HG02623 (cell line): Measurements from ENCODE around the gene NOP16.
"Not testable (repeated sequence)": the region's sequence is repeated elsewhere in the genome, so short reads cannot be mapped to it uniquely, and the experiment has no call there.

Source experiments
- ATAC-seq: cut with Tn5 transposase; IDR thresholded peaks from one replicate; pipeline ENCODE4 v1.9.1; 2021; ENCODE audit warnings: moderate library complexity; ENCODE audit not compliant: unreplicated experiment

NOP16 gene

DNA sequence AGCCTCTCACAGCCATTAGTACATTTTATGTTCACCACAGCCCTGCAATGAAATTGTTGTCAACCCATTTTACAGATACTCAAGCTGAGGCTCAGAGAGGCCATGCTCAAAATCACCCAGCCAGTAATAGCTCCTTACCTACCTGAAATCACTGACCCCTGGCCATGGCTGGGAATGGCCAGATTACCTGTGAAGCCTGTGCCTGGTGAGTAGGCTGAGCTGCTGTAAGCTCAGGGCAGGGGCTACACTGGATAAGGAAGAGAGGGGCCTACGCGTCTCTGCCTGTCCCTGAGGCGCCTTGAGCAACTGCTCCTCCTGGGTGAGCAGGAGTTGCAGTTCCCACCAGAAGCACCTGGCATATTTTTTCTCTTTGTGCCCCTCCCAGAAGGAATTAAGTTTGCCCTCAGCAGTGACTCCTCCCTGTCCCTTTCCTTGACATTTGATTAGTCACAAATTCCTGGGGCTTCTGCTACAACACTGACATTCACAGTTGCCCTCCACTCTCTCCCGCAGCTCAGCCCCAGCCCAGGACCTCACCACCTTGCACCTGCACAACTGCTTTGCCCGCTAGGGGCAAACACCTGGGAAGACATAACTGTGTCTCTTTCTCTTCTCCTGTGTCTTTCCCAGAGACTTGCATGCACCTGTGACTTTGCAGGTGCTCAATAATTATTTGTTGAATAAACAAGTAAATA, 22.2 kb upstream of the NOP16 start:
- ATAC-seq: no peak

- no peak for ATAC-seq
Measured at GRCh38 chr5:176409765-176410164, 21.4 kb upstream of the NOP16 start.

GRCh38 chr5:176408590-176408989, 20.2 kb upstream of the NOP16 start:
- ATAC-seq: no peak

- ATAC-seq: not testable (repeated sequence)
Measured at GRCh38 chr5:176408252-176408573, 19.8 kb upstream of the NOP16 start.

DNA sequence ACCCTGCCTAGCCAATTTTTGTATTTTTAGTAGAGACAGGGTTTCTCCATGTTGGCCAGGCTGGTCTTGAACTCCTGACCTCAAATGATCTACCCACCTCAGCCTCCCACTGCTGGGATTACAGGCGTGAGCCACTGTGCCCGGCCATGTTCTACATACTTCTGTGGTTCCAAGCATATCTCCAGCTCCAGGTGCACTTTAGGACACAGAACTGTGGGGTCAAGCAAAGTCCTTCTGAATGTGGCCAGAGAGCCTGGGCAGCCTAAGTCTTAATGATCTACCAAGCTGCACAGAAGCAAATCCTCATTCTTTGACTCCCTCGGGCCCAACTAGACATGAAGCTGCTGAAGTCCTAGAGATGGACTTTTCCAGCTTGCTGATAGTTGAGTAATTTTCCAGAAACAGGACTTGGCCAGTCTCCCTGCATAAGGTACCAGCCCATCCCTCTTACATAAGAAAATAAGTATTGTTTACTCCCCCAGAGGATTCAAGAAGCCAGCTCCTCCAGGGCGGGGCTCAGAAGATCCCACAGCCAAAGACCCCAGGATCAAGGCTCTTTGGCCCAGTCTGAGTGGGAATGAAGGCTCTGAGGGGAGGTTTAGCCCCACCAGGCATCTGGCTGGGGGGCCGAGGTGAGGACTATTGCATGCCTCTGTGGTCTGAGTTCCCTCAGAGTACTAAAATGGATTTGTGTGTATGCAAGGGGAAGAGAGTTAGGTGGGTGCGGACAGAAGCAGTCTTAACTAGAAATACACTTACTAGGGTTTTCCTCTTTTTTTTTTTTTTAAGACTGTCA, 19.3 kb upstream of the NOP16 start:
- no peak for ATAC-seq

DNA sequence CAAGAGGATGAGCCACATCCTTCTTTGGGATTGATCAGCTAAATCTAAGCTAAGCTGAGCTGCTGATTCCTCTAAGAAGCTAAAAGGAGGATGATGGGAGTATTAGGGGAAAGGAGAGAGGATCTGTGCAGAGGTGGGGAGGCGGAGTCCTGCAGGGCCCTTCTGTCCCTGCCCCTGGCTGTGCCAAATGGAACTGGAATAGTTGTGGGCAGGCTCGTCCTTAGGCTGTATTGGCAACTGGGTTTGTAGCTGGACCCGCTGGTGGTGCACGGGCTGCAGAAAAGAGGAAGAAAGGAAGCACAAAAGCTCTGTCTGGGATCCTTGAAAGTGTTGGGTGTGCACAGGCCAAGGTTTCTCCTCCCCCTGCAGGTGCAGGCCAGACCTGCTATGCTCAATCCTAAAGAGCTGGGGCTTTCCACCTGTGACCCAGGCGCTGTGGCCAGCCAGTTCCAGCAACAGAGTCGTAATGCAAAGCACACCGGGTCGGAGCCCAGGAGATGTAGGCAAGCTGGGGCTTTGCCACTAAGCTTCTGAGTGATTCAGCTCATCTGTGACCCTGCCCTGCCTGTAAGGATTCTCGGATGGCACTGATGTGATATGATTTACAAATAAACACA, 18.1 kb upstream of the NOP16 start:
- no peak for ATAC-seq

- no peak for ATAC-seq
Measured at GRCh38 chr5:176405656-176406435, 17.4 kb upstream of the NOP16 start.

- no peak for ATAC-seq
Measured at GRCh38 chr5:176401281-176402205, 13.1 kb upstream of the NOP16 start.

- ATAC-seq: no peak
Measured at GRCh38 chr5:176400382-176401156, 12.2 kb upstream of the NOP16 start.

DNA sequence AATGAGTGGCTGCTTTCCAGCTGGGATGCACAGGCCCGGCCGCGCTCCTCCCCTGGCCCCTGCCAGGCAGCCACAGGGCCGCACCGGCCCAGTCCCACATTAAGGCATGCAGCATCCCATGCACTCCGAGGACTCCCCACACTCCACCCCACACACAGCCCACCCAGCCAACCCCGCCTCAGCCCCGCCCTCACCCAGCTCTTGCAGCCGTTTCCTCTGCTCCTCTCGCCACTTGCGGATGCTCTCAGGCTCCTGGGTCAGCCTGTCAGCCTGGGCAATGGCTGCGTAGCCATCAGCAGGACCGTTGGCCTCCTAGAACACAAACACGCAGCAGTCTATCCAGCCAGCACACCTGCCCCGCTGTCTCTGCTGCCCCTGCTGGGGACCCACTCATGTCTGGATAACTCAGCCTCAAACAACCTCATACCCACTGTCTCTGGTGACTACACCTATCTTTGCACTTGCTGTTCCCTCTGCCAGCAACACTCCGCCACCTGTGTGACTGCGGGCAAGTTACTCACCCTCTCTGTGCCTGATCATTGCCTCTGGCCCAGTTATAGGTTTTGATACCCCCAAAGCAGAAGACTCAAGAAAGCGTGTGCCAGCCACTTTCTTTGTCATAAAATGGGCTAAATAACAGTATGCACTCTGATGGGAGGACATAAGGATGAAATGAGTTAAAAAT, 9.5 kb upstream of the NOP16 start:
- no peak for ATAC-seq

- no peak for ATAC-seq
Measured at GRCh38 chr5:176396330-176396729, 7.9 kb upstream of the NOP16 start.

- no peak for ATAC-seq
Measured at GRCh38 chr5:176394881-176395675, 6.7 kb upstream of the NOP16 start.

DNA sequence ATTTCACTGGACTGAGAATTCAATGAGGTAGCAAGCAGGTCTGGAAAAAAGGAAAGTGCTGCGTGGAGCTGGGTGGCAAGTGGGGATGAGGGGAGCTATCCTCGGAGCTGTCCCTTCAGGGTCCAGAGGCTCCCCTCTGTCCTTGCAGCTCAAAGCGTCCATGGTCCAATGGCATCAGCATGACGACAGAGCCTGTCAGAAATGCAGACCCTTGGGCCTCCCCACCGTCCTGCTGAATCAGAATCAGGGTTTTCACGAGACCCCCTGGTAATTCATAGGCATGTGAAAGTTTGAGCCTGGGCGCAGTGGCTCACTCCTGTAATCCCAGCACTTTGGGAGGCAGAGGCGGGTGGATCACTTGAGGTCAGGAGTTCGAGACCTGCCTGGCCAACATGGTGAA, 5.7 kb upstream of the NOP16 start:
- ATAC-seq: no peak

DNA sequence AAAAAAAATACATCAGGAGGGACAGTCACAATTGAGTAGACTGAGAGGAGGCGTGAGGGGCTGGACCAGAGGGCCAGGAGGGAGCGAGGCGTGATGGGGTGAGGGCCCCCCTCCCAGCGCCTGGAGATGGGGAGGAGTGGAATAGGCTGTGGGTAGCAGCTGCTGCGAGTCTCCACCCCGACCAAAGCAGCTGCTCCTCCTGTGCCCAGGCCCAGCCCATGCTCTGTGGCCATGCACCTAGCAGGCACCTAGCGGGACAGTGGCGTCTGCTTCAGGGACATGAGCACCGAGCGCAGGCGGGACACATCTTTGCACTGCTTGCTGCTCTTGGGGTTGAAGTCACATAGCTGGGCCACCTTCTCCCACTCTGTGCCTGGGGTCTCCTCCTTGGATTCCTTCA, 4.1 kb upstream of the NOP16 start:
- no peak for ATAC-seq

DNA sequence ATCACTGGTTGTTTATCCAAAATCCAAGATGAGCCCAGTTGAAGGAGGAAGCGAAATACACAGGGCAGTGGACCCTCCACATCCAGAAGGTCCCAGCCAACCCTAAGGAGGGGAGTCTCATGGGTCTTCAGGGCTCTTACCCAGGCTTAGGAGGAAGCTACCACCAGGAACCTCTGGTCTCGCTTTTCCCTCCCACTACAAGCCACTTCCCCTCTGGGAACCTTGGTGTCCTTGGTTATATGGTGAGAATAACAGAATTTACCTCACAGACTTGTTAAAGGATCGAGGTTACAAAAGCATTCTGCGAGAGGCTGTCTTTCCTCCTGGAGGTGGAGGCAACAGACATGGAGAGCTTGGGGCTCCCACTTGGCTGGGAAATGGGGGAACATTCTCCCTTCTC, 3.6 kb upstream of the NOP16 start:
- ATAC-seq: no peak

GRCh38 chr5:176391479-176391878, 3.1 kb upstream of the NOP16 start:
- no peak for ATAC-seq

- ATAC-seq: peak; percentile 18
Measured at GRCh38 chr5:176389135-176390123, 1.0 kb upstream of the NOP16 start.
